GM10266 (cell line): Measurements from ENCODE around the gene AGRP.

Source experiments
- DNase-seq: peaks from one replicate; pipeline ENCODE4 v3.0.0; 2012; ENCODE audit errors: extremely low spot score
- CTCF ChIP-seq: IDR thresholded peaks from 2 replicates; pipeline ENCODE4 v1.5.1; 2012; ENCODE audit warnings: mild to moderate bottlenecking, low read depth; ENCODE audit not compliant: control insufficient read depth, insufficient read depth; ENCODE audit errors: missing control alignments

Gene AGRP

GRCh38 chr16:67443265-67443664, 40.1 kb downstream of the AGRP start:
- TF ChIP-seq CTCF: no peak
- no peak for DNase-seq

- no peak for DNase-seq
- TF ChIP-seq CTCF: no peak
Observed at GRCh38 chr16:67442581-67443255, 40.6 kb downstream of the AGRP start.

- no peak for DNase-seq
- TF ChIP-seq CTCF: no peak
Observed at GRCh38 chr16:67441907-67442306, 41.4 kb downstream of the AGRP start.

GRCh38 chr16:67441271-67441753, 42.0 kb downstream of the AGRP start:
- no peak for TF ChIP-seq CTCF
- no peak for DNase-seq

GRCh38 chr16:67438824-67439393, 44.4 kb downstream of the AGRP start:
- no peak for DNase-seq
- TF ChIP-seq CTCF: no peak

GRCh38 chr16:67438098-67438791, 45.1 kb downstream of the AGRP start:
- no peak for TF ChIP-seq CTCF

GRCh38 chr16:67437513-67437912, 45.8 kb downstream of the AGRP start:
- TF ChIP-seq CTCF: no peak
- peak; percentile 59 for DNase-seq

More at GRCh38 chr16:67438098-67438791, 45.1 kb downstream of the AGRP start:
- no peak for DNase-seq
